GM18519 (cell line): ENCODE results near the gene DGKQ.

ENCODE experiments used
- ATAC-seq: cut with Tn5 transposase; IDR thresholded peaks from one replicate; pipeline ENCODE4 v1.9.1; 2021; ENCODE audit warnings: mild to moderate bottlenecking, moderate library complexity; ENCODE audit not compliant: unreplicated experiment, low FRiP score

The DGKQ gene

GRCh38 chr4:964346-965025 lies 8.9 kb downstream of the DGKQ start:
- no peak for ATAC-seq

GRCh38 chr4:963276-964225 lies 9.8 kb downstream of the DGKQ start:
- ATAC-seq: no peak

- ATAC-seq: no peak
Observed at GRCh38 chr4:962231-963208, 10.8 kb downstream of the DGKQ start.

GRCh38 chr4:961351-962230 lies 11.8 kb downstream of the DGKQ start:
- no peak for ATAC-seq

- no peak for ATAC-seq
Observed at GRCh38 chr4:960636-961350, 12.6 kb downstream of the DGKQ start.

GRCh38 chr4:960140-960635 lies 13.2 kb downstream of the DGKQ start:
- no peak for ATAC-seq

GRCh38 chr4:959338-960139 lies 13.8 kb downstream of the DGKQ start:
- ATAC-seq: no peak

- ATAC-seq: no peak
Observed at GRCh38 chr4:958696-959337, 14.6 kb downstream of the DGKQ start.

GRCh38 chr4:958314-958665 lies 15.1 kb downstream of the DGKQ start:
- ATAC-seq: no peak

- ATAC-seq: no peak
Observed at GRCh38 chr4:957581-958313, 15.6 kb downstream of the DGKQ start.

- no peak for ATAC-seq
Observed at GRCh38 chr4:957231-957580, 16.2 kb downstream of the DGKQ start.

- ATAC-seq: no peak
Observed at GRCh38 chr4:956531-957230, 16.7 kb downstream of the DGKQ start.

- no peak for ATAC-seq
Observed at GRCh38 chr4:955931-956381, 17.4 kb downstream of the DGKQ start.

- no peak for ATAC-seq
Observed at GRCh38 chr4:955161-955921, 18.0 kb downstream of the DGKQ start.

GRCh38 chr4:954211-955020 lies 19.0 kb downstream of the DGKQ start:
- no peak for ATAC-seq
